Chondrocyte (in vitro differentiated cells): ENCODE results near the gene PPP1R3D. TPM values are rescaled to one million over a fixed set of nuclear protein-coding genes. Genes with fewer than 3 reads are reported as not detected.

ENCODE experiments used
- DNase-seq: peaks from one replicate; pipeline ENCODE4 v3.0.0; 2021; ENCODE audit warnings: mixed read lengths, low spot score
- H3K27ac Mint-ChIP-seq: one replicate; pipeline ENCODE4 v1.8.0; 2021; ENCODE audit warnings: mild to moderate bottlenecking, moderate library complexity, mixed read lengths; ENCODE audit not compliant: unreplicated experiment
- H3K27me3 Mint-ChIP-seq: 2 replicates; pipeline ENCODE4 v1.8.0; 2021; ENCODE audit warnings: low read depth, mixed read lengths
- H3K36me3 Mint-ChIP-seq: 2 replicates; pipeline ENCODE4 v1.8.0; 2021; ENCODE audit warnings: low read depth, mixed read lengths
- H3K4me1 Mint-ChIP-seq: 2 replicates; pipeline ENCODE4 v1.8.0; 2021; ENCODE audit warnings: low read depth, mild to moderate bottlenecking, mixed read lengths
- H3K4me3 Mint-ChIP-seq: one replicate; pipeline ENCODE4 v1.8.0; 2021; ENCODE audit warnings: mild to moderate bottlenecking, moderate library complexity, mixed read lengths; ENCODE audit not compliant: unreplicated experiment
- H3K9me3 Mint-ChIP-seq: 2 replicates; pipeline ENCODE4 v1.8.0; 2021; ENCODE audit warnings: low read depth, mixed read lengths
- CTCF ChIP-seq: fragments of 200-600 bp; sonication (generic); IDR thresholded peaks from 2 replicates; pipeline ENCODE4 v1.5.0; 2021; ENCODE audit warnings: antibody characterized with exemption, mild to moderate bottlenecking, moderate library complexity
- total RNA-seq: library from RNA; stranded (reverse); gene quantifications from 3 replicates; pipeline ENCODE4 v1.2.1, GENCODE V29; 2021

Gene PPP1R3D
- total RNA-seq, 1 donor from 2014 or later, result 5.8 TPM

DNA sequence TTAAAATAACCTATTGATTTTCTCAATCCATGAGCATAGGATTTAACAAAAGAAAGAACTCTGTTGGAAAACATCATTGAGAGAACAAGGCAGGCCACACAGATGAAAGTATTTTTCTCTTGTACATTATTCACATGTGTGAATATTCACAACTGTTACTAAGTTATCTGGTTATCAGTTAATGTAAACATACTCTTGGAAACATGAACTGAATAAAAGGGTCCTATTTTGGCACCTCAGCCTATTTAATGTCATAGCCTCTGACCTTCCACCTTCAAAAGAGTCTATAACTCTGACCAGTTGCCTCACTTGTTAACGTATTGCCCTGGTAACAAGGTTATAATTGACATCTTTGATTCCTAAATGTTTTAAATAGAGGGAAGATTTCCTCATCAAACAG is 14.7 kb downstream of the PPP1R3D start:
- TF ChIP-seq CTCF, result no peak
- H3K27ac Mint-ChIP-seq, result no peak overlapping the region
- no peak for DNase-seq
- H3K27me3 Mint-ChIP-seq, result no peaks in the 10 kb centered on the region
- no peaks in the 10 kb centered on the region for H3K36me3 Mint-ChIP-seq
- H3K9me3 Mint-ChIP-seq, result no peaks in the 10 kb centered on the region
- no peak overlapping the region for H3K4me3 Mint-ChIP-seq
- H3K4me1 Mint-ChIP-seq, result peaks cover 24% of the 10 kb centered on the region

GRCh38 chr20:59923514-59923913 is 16.6 kb downstream of the PPP1R3D start:
- H3K4me3 Mint-ChIP-seq, result no peak overlapping the region
- H3K4me1 Mint-ChIP-seq, result peaks cover 24% of the 10 kb centered on the region
- no peak overlapping the region for H3K27ac Mint-ChIP-seq
- no peaks in the 10 kb centered on the region for H3K36me3 Mint-ChIP-seq
- TF ChIP-seq CTCF, result no peak
- no peaks in the 10 kb centered on the region for H3K27me3 Mint-ChIP-seq
- DNase-seq, result no peak
- no peaks in the 10 kb centered on the region for H3K9me3 Mint-ChIP-seq

DNA sequence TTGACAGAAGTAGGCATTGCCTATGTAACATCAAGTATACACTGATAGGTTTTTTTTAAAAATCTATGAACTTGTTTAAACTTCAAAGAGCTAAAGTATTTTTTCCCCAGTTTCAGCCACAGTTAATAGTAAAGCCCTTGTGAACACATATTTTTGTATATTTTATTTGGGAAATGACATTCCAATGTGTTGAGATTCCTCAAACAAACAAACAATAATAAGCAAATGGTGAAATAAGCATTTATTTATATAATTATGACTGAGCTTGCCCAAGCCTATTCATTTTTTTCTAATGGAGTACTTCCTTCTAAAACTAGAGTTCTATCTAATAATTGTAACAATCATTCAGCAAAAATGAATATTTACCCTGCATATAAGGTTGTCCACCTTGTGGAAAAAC is 19.2 kb downstream of the PPP1R3D start:
- TF ChIP-seq CTCF, result no peak

GRCh38 chr20:59912609-59913008 is 27.5 kb downstream of the PPP1R3D start:
- H3K9me3 Mint-ChIP-seq, result no peaks in the 10 kb centered on the region

More for the DNA sequence above, 19.2 kb downstream of the PPP1R3D start:
- Mint-ChIP-seq H3K27ac (no peak overlapping the region), H3K27me3 (no peaks in the 10 kb centered on the region), H3K36me3 (no peaks in the 10 kb centered on the region), H3K4me3 (no peak overlapping the region), H3K9me3 (no peaks in the 10 kb centered on the region), H3K4me1 (peaks cover 11% of the 10 kb centered on the region)
- DNase-seq, result no peak

GRCh38 chr20:59911041-59911440 is 29.1 kb downstream of the PPP1R3D start:
- H3K9me3 Mint-ChIP-seq, result no peaks in the 10 kb centered on the region
- H3K4me3 Mint-ChIP-seq, result no peak overlapping the region
- no peaks in the 10 kb centered on the region for H3K36me3 Mint-ChIP-seq
- no peak for DNase-seq
- no peak overlapping the region for H3K27ac Mint-ChIP-seq
- H3K27me3 Mint-ChIP-seq, result no peaks in the 10 kb centered on the region
- H3K4me1 Mint-ChIP-seq, result peaks cover 11% of the 10 kb centered on the region
- no peak for TF ChIP-seq CTCF

More at GRCh38 chr20:59912609-59913008, 27.5 kb downstream of the PPP1R3D start:
- no peaks in the 10 kb centered on the region for H3K27me3 Mint-ChIP-seq
- H3K36me3 Mint-ChIP-seq, result no peaks in the 10 kb centered on the region
- no peak for DNase-seq
- TF ChIP-seq CTCF, result no peak
- peaks cover 11% of the 10 kb centered on the region for H3K4me1 Mint-ChIP-seq
- no peak overlapping the region for H3K4me3 Mint-ChIP-seq
- H3K27ac Mint-ChIP-seq, result no peak overlapping the region
